ENCODE data around the gene SRXN1.

SRXN1 gene

DNA sequence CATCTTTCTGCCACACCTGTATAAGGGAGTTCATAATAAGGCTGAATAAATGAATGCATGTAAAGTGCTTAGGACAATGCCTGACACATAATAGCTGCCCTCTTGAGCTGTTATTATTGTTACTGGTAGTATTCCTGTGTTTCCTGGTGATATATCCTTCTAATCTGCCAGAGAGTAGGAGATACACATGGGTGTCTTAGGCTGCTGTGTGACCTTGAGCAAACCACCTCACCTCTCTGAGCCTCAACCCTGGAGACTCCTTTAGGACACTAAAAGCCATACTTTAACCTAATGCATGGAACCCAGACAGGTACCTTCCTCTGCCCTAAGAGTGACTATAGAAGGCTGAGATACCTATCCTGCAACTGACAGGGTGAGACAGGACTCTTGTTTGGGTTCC, 15.1 kb upstream of the SRXN1 start:
- TF ChIP-seq, protein P1, sequence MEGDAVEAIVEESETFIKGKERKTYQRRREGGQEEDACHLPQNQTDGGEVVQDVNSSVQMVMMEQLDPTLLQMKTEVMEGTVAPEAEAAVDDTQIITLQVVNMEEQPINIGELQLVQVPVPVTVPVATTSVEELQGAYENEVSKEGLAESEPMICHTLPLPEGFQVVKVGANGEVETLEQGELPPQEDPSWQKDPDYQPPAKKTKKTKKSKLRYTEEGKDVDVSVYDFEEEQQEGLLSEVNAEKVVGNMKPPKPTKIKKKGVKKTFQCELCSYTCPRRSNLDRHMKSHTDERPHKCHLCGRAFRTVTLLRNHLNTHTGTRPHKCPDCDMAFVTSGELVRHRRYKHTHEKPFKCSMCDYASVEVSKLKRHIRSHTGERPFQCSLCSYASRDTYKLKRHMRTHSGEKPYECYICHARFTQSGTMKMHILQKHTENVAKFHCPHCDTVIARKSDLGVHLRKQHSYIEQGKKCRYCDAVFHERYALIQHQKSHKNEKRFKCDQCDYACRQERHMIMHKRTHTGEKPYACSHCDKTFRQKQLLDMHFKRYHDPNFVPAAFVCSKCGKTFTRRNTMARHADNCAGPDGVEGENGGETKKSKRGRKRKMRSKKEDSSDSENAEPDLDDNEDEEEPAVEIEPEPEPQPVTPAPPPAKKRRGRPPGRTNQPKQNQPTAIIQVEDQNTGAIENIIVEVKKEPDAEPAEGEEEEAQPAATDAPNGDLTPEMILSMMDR (IDR thresholded peaks at IDR 0.05) = no peak
- H3K4me1 ChIP-seq = peaks cover 51% of the 10 kb centered on the region
- no peak overlapping the region for H2AFZ ChIP-seq
- H3K36me3 ChIP-seq (ENCODE audit: control insufficient read depth, insufficient read depth, low read length) = no peaks in the 10 kb centered on the region
- H3K9me3 ChIP-seq (ENCODE audit: control insufficient read depth, low read length) = no peaks in the 10 kb centered on the region
- H3K4me2 ChIP-seq (ENCODE audit: low read length) = no peak overlapping the region
- H3K4me3 ChIP-seq (ENCODE audit: low read depth, low read length) = no peak overlapping the region
- no peak overlapping the region for H3K9ac ChIP-seq
- H3K27ac ChIP-seq = peak overlapping the region; percentile 8
- H3K27me3 ChIP-seq (ENCODE audit: control insufficient read depth, insufficient read depth, low read length) = peaks cover 4% of the 10 kb centered on the region
- peaks cover 26% of the 10 kb centered on the region for H3K79me2 ChIP-seq

DNA sequence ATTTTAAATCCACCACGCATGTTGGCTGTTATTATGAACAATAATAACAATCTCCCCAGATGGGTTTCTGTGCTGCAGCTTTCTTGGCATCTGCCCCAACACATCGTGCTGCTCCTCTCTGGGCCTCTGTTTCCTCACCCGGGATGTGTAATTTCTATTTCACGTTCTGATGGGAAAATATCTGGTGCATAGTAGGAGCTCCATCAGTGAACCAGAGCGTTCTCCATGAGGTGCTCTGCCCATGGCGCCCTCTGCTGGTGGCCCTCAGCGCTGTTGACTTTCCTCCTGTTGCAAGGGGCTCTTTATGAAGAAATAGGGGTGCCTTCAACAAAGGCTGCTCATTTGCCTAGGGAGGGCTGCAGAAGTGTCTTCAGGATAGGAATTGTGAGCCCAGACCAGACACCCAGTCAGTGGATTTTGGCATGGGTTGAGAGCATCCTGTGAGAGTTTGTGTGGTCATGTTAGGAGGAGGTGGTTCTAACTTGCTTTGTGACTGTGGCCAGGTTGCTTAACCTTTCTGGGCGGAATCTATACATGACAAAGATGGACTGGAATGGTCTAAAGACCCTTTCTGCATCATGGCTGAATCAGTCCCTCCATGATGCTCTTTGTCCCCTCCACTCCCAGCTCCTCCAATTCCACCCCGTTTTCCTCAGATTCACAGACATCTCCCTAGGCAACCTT, 14.5 kb upstream of the SRXN1 start:
- Histone ChIP-seq H3K79me2 (peaks cover 26% of the 10 kb centered on the region), H3K36me3 (ENCODE audit: control insufficient read depth, insufficient read depth, low read length) (no peaks in the 10 kb centered on the region), H3K4me2 (ENCODE audit: low read length) (no peak overlapping the region), H3K4me1 (peaks cover 48% of the 10 kb centered on the region), H3K27ac (peak overlapping the region; percentile 43), H3K9ac (no peak overlapping the region), H2AFZ (no peak overlapping the region), H3K27me3 (ENCODE audit: control insufficient read depth, insufficient read depth, low read length) (peaks cover 10% of the 10 kb centered on the region), H3K4me3 (ENCODE audit: low read depth, low read length) (no peak overlapping the region), H3K9me3 (ENCODE audit: control insufficient read depth, low read length) (no peaks in the 10 kb centered on the region)
- TF ChIP-seq, protein P1 (IDR thresholded peaks at IDR 0.05) = peak; percentile 87

DNA sequence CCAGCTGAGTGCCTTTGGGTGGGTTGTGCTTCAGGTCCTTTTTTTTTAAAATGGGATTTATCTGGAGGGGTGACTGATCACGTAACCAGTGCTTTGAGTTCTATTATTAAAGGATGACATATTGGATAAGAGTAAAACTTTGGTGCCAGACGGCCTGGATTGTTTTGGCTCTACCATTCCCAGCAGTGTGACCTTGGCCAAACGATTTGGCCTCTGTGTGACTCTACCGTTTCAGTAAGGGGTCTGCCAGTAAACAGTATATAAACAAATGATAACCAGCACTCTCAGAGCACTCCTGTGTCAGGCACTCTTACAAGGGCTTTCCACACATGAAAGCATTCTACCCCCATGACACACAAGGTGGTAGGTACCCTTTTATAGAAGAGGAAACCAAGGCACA, 13.9 kb upstream of the SRXN1 start:
- H3K9ac ChIP-seq = no peak overlapping the region
- no peak overlapping the region for H3K4me2 ChIP-seq (ENCODE audit: low read length)
- peak overlapping the region; percentile 43 for H3K27ac ChIP-seq
- peaks cover 12% of the 10 kb centered on the region for H3K27me3 ChIP-seq (ENCODE audit: control insufficient read depth, insufficient read depth, low read length)
- no peaks in the 10 kb centered on the region for H3K36me3 ChIP-seq (ENCODE audit: control insufficient read depth, insufficient read depth, low read length)
- no peak overlapping the region for H3K4me3 ChIP-seq (ENCODE audit: low read depth, low read length)
- peaks cover 49% of the 10 kb centered on the region for H3K4me1 ChIP-seq
- TF ChIP-seq, protein P1 (IDR thresholded peaks at IDR 0.05) = no peak
- peaks cover 26% of the 10 kb centered on the region for H3K79me2 ChIP-seq
- H3K9me3 ChIP-seq (ENCODE audit: control insufficient read depth, low read length) = no peaks in the 10 kb centered on the region
- no peak overlapping the region for H2AFZ ChIP-seq

DNA sequence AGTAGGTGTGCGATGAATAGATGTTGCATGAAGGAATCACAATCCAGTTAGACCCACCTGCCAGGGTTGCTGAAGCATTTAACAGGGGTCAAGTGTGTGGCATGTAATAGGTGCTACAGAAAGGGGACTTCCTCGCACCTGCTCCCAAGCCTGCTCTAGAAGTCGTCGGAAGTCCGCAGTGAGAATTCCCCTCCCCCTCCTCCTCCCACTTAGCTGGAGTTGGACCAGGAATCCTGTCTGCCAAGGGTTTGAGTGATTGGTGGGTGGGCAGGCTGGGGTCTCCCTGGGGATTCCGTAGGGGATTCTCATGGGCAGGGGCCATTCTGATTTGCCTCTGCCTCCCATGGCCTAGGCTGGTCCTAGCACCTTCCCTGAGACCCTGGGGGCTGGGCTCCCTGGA, 12.3 kb upstream of the SRXN1 start:
- H3K27me3 ChIP-seq (ENCODE audit: control insufficient read depth, insufficient read depth, low read length) = peaks cover 14% of the 10 kb centered on the region
- H3K36me3 ChIP-seq (ENCODE audit: control insufficient read depth, insufficient read depth, low read length) = no peaks in the 10 kb centered on the region
- H3K4me3 ChIP-seq (ENCODE audit: low read depth, low read length) = no peak overlapping the region
- H3K9me3 ChIP-seq (ENCODE audit: control insufficient read depth, low read length) = no peaks in the 10 kb centered on the region
- TF ChIP-seq, protein P1 (IDR thresholded peaks at IDR 0.05) = no peak
- peaks cover 16% of the 10 kb centered on the region for H3K79me2 ChIP-seq
- no peak overlapping the region for H3K4me2 ChIP-seq (ENCODE audit: low read length)
- peaks cover 40% of the 10 kb centered on the region for H3K4me1 ChIP-seq
- H3K27ac ChIP-seq = no peak overlapping the region
- no peak overlapping the region for H3K9ac ChIP-seq
- no peak overlapping the region for H2AFZ ChIP-seq

DNA sequence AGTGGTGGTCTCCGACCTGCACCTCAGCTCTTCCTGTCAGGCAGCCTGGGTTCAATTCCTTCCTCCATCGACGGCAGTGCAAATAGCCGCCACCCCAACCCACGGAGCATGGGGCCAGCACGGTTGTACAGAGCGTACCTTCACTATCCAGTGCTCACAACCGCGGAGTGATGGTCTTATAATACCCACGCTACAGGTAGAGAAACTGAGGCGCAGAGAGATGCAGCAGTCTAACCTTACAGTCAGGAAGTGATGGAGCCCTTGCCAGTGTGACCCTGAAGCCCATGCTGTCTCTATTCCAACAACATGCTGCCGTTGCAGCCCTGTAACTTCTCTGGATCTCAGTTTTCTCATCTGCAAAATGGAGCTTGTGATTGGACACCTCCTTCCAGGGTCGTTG, 11.6 kb upstream of the SRXN1 start:
- Histone ChIP-seq H3K79me2 (peaks cover 9% of the 10 kb centered on the region), H3K4me1 (peaks cover 33% of the 10 kb centered on the region), H3K9me3 (ENCODE audit: control insufficient read depth, low read length) (no peaks in the 10 kb centered on the region), H3K27ac (no peak overlapping the region), H3K27me3 (ENCODE audit: control insufficient read depth, insufficient read depth, low read length) (peaks cover 14% of the 10 kb centered on the region), H3K36me3 (ENCODE audit: control insufficient read depth, insufficient read depth, low read length) (no peaks in the 10 kb centered on the region), H3K4me3 (ENCODE audit: low read depth, low read length) (no peak overlapping the region), H2AFZ (no peak overlapping the region), H3K9ac (no peak overlapping the region), H3K4me2 (ENCODE audit: low read length) (no peak overlapping the region)
- TF ChIP-seq, protein P1 (IDR thresholded peaks at IDR 0.05) = no peak
